ENCODE results near the gene USP47. TPM values are rescaled to one million over a fixed set of nuclear protein-coding genes. Genes with fewer than 3 reads are reported as not detected.
A peak's percentile ranks its signal among the peaks of the same experiment; 100 is the strongest.

USP47 gene
- total and polyA plus RNA-seq, 12 donors = 36.9 to 107 (median 43.0) TPM

- no peaks in the 10 kb centered on the region for H3K27me3 ChIP-seq
- H3K27ac ChIP-seq = peak overlapping the region in 2 of 5 donors; percentile 30 to 40
- no peak for TF ChIP-seq POLR2A (IDR thresholded peaks at IDR 0.05)
- TF ChIP-seq CTCF (IDR thresholded peaks at IDR 0.05) = no peak
- DNase-seq = peak in 5 of 7 donors; percentile 50 to 73 (median 54)
- intact Hi-C loops (cut with DNase I) = no loop called here
- peaks cover 0 to 11% of the 10 kb centered on the region in 2 donors for H3K4me1 ChIP-seq (replicated peaks in 1 of 2)
- H3K9me3 ChIP-seq (replicated peaks in 1 of 3) = no peaks in the 10 kb centered on the region
- H3K36me3 ChIP-seq (replicated peaks in 1 of 2) = peaks cover 0 to 15% of the 10 kb centered on the region in 2 donors
- peak overlapping the region in 1 of 4 donors; percentile 30 for H3K4me3 ChIP-seq
- WGBS, 4 donors = 45 to 57% (median 53%) methylated on average over 8 of the region's 8 CpGs
Measured at GRCh38 chr11:11998091-11998781, 156.5 kb downstream of the USP47 start.

- Histone ChIP-seq H3K27ac (no peak overlapping the region), H3K36me3 (replicated peaks in 1 of 2) (peaks cover 0 to 15% of the 10 kb centered on the region in 2 donors), H3K4me3 (no peak overlapping the region), H3K27me3 (no peaks in the 10 kb centered on the region), H3K9me3 (replicated peaks in 1 of 3) (no peaks in the 10 kb centered on the region), H3K4me1 (replicated peaks in 1 of 2) (peaks cover 0 to 10% of the 10 kb centered on the region in 2 donors)
- TF ChIP-seq POLR2A (IDR thresholded peaks at IDR 0.05) = no peak
- no peak for TF ChIP-seq CTCF (IDR thresholded peaks at IDR 0.05)
- DNase-seq = no peak
- 76 to 83% (median 79%) methylated on average over 4 to 7 of the region's 7 CpGs for WGBS, 4 donors
- intact Hi-C loops (cut with DNase I) = no loop called here
Measured at GRCh38 chr11:12001186-12001585, 159.4 kb downstream of the USP47 start.

GRCh38 chr11:12003336-12003735 lies 161.6 kb downstream of the USP47 start:
- H3K4me1 ChIP-seq (replicated peaks in 1 of 2) = peaks cover 0 to 20% of the 10 kb centered on the region in 2 donors
- WGBS, 4 donors = 92 to 100% (median 99%) methylated on average over 2 of the region's 2 CpGs

GRCh38 chr11:12003815-12004214 lies 162.0 kb downstream of the USP47 start:
- H3K27me3 ChIP-seq = peaks cover 7% of the 10 kb centered on the region
- H3K27ac ChIP-seq = peak overlapping the region in 1 of 5 donors; percentile 29
- TF ChIP-seq CTCF (IDR thresholded peaks at IDR 0.05) (no peak), POLR2A (IDR thresholded peaks at IDR 0.05) (no peak)
- H3K4me1 ChIP-seq (replicated peaks in 1 of 2) = peaks cover 4 to 20% of the 10 kb centered on the region in 2 donors
- H3K9me3 ChIP-seq (replicated peaks in 1 of 3) = no peaks in the 10 kb centered on the region
- 67 to 81% (median 78%) methylated on average over 4 of the region's 4 CpGs for WGBS, 4 donors
- peaks cover 0 to 10% of the 10 kb centered on the region in 2 donors for H3K36me3 ChIP-seq (replicated peaks in 1 of 2)
- no peak for DNase-seq
- intact Hi-C loops (cut with DNase I) = no loop called here
- no peak overlapping the region for H3K4me3 ChIP-seq

More at GRCh38 chr11:12003336-12003735, 161.6 kb downstream of the USP47 start:
- Histone ChIP-seq H3K27ac (no peak overlapping the region), H3K36me3 (replicated peaks in 1 of 2) (peaks cover 0 to 10% of the 10 kb centered on the region in 2 donors), H3K4me3 (no peak overlapping the region), H3K9me3 (replicated peaks in 1 of 3) (no peaks in the 10 kb centered on the region), H3K27me3 (peaks cover 6% of the 10 kb centered on the region)
- no peak for DNase-seq
- intact Hi-C loops (cut with DNase I) = no loop called here
- TF ChIP-seq CTCF (IDR thresholded peaks at IDR 0.05) = no peak
- no peak for TF ChIP-seq POLR2A (IDR thresholded peaks at IDR 0.05)
